Adipose tissue (tissue), 3 donors: Measurements from ENCODE around the gene PSMA8. TPM values are rescaled to one million over a fixed set of nuclear protein-coding genes. Genes with fewer than 3 reads are reported as not detected.
A peak's percentile ranks its signal among the peaks of the same experiment; 100 is the strongest.
"Not testable (repeated sequence)": the region's sequence is repeated elsewhere in the genome, so short reads cannot be mapped to it uniquely, and the experiment has no call there.

ENCODE experiments used
- H3K27ac ChIP-seq: one replicate; pipeline ENCODE4 v1.5.1; 2013; ENCODE audit warnings: low read depth, low read length
- WGBS, 3 donors: extraction: QIAGEN DNeasy Blood & Tissue Kit; methylation state at CpG; one replicate each; pipeline ENCODE4 v1.1.7; 2013; 5-methylcytosine and 5-hydroxymethylcytosine counted together
- polyA plus RNA-seq, 3 donors: library from polyadenylated mRNA; stranded (reverse); fragments of 200-250 nt; gene quantifications; one replicate each; pipeline ENCODE4 v1.2.3, GENCODE V29; 2013
- donor health status: healthy with polysubstance abuse.
- donor health status: Bipolar disorder and iron deficiency.
- donor health status: healthy.

The PSMA8 gene
- polyA plus RNA-seq, result under 1 TPM in 1 of 3 donors, not detected in 2; 0.10 TPM

DNA sequence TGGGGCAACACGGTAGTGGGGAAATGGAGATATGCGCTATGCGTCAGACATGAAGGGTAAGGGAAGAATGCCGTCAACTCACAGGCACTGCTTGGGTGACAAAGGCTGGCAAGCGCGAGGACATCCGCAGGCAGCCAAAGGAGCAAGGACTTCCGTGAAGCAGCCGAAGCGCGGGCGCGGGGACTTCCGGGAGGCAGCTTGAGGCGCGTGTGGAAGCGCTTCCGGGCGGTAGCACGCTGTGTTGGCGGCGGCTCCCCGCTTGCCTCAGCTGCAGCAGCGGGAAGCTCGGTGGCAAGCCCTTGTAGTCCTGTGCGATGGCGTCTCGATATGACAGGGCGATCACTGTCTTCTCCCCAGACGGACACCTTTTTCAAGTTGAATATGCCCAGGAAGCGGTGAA, at the start of gene PSMA8:
Gene PSMA8 (plus strand): TSS at position 218 of the 400 bp plus-strand sequence. CDS start 97 bp downstream, at position 315.
- no peak within 1 kb of the TSS for H3K27ac ChIP-seq
- 56 to 68% (median 62%) methylated on average over 30 to 31 of the region's 31 CpGs for WGBS, 3 donors

DNA sequence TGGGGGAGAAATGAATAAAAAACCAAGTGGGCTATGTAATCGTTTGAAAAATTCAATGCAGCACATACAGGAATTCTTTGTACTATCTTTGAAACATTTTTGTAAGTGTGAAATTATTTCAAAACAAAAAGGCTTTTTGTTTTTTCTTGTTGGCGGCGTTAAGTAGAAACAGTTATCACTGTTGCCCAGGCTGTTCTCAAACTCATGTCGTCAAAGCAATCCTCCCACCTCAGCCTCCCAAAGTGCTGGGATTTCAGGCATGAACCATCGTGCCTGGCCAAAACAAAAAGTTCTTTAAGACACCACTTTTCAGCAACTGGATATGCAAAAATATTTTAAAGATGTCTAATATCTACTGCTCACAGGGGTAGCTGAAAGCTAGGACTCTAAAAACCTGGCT, 48.6 kb upstream of the PSMA8 start:
- H3K27ac ChIP-seq, result no peak overlapping the region
- 88 to 93% (median 89%) methylated on average over 5 of the region's 5 CpGs for WGBS, 3 donors

DNA sequence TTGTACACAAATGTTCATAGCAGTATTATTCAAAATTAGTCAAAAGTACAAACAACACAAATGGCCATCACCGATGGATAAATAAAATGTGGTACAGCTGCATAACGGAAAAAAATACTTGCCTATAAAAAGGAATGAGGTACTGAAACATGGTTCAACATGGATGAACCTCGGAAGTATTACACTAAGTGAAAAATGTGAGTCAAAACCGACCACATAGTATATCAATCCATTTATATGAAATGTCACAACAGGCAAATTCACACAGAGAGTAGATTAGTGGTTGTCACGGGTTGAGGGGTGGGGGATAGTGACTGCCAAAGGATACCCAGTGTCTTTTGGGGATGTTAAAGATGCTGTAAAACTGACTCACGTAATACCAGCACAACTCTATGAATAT, 46.7 kb upstream of the PSMA8 start:
- WGBS, 3 donors, result 85 to 95% (median 94%) methylated on average over 6 of the region's 6 CpGs
- H3K27ac ChIP-seq, result no peak overlapping the region

DNA sequence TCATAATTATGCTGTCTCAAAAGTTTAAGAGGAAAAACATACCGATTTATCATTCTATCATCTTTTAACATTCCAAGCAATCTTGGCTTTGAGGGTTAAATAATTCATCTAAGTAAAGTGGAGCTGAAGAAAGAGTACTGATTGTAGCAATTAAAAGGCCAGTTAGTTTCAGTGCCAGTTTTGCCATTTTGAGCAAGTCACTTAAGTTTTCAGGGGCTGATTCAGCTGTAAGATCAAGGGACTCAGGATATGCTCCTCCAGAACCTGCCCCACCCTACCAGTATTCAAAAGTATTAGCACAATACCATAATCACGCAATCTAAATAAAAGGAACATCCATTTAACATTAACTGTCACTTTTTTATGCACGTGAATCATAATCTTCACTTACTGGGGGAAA, 45.2 kb upstream of the PSMA8 start:
- 34 to 39% (median 35%) methylated on average over 3 of the region's 3 CpGs for WGBS, 3 donors
- H3K27ac ChIP-seq, result no peak overlapping the region

DNA sequence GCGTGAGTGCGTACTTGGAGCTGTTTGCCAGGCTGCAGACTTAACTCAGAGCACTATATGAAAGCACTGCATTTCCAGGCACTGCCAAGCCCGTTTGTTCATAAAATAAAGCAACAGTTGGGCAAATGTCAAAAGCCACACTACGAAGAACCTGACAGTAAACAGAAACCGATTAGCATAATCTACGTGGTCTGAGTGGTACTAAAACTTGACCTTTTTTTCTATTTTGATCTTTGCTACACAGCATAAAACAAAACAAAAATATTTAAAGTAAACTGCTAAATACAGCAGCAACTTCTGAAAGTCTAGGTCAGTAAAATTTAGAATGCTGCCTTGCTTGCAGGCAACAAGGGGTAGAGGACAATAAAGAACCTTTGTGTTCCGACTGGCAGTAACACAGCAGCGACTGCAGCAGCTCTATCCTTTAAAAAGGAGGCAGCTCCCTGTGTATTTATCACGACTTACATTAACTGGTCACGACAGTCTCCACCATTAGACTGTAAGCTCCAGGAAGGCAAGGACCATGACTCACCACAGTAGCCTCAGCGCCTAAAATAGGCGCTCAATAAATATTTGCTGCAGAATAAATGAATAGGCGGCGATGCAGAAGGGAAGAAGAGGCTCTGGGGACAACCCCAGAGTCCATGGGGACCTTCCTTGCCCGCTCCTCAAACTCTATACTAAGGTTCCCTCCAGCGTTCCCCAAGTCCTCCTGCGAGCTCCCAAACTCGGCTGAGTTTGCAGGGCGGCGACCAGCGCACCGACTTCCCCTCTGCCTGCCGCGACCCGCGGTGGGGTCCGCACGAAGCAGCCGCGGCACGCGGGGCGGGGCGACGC, 44.2 kb upstream of the PSMA8 start:
- 1 to 2% (median 2%) methylated on average over 35 of the region's 35 CpGs for WGBS, 3 donors

DNA sequence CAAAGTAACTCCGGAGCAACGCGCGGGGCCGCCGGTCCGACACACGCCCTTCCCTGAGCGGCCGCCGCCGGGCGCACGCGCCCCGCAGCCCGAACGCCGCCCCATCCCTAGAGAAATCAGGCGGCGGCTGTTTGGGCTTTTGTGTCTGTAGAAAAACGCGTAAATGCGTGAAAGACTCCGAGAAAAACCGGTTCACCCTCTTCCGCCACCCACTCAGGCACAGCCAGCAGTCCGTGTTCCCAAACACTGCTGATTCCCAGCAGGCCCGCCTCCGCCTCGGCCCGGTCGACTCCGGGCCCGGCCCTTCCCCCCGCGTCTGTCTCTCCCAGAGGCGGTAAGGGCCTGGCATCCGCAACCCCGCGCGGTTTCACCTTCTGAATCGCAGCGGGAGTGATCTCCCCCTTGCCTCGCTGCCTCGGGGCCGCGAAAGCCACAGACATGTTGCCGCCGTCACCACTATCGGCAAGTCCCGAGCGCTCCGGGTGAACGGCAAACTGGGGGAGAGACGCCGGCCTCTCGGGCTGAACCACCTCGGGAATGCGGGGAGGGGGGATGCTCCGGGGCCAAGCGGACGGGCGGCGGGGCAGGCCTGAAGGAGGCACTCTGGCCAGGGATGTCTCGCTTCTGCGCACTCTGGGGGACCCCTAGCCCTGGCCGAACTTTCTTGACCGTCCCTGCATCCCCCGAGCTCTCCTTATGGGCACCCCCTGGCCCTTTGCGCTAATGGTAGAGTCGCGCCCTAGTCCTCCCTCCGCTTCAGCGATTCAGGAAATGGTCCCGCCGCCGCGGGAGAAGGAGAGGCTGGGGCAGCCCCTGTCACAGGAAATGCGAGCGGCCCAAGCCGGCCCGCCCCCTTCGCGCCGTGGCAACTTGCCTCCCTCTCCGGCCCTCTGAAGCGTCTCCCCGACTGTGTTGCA, 43.3 kb upstream of the PSMA8 start, which contains the start of gene SS18:
Gene SS18 (minus strand): TSS at position 484 of the 917 bp plus-strand sequence. CDS start 44 bp downstream, at position 440.
- 0 to 1% (median 0%) methylated on average over 81 to 89 of the region's 89 CpGs for WGBS, 3 donors
- peak within 1 kb of the TSS; percentile 89 for H3K27ac ChIP-seq

More for the DNA sequence above, 44.2 kb upstream of the PSMA8 start:
- H3K27ac ChIP-seq, result peak overlapping the region; percentile 89

DNA sequence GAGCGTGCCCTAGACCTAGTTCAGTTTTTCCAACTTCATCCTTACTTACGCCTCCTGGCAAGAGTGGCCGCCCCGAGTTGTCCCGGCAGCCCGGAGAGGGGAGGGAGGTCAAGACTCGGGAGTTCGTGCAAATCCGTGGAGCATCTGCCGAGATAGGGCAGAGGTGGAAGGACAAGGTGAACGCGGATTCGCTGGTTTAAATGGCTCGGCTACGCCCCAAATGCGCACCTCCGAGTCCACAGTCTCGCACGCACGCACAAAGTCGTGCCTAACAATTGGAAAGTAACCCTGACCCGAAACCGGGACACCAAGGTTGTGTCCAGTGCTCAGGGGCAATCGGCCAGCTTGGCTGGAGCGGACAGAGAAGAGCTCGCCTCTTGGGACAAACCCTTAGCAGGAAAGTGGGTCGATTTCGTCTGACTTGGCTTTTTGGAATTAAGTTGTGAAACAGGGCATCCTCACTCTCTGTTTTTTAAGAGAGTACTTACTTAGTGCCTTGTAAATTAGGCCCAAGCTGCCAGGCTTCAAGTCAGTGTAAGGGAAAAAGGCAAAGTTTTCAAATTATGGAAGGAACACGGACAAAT, 42.5 kb upstream of the PSMA8 start:
- WGBS, 3 donors, result 2 to 5% (median 5%) methylated on average over 29 of the region's 29 CpGs
- peak overlapping the region; percentile 76 for H3K27ac ChIP-seq

DNA sequence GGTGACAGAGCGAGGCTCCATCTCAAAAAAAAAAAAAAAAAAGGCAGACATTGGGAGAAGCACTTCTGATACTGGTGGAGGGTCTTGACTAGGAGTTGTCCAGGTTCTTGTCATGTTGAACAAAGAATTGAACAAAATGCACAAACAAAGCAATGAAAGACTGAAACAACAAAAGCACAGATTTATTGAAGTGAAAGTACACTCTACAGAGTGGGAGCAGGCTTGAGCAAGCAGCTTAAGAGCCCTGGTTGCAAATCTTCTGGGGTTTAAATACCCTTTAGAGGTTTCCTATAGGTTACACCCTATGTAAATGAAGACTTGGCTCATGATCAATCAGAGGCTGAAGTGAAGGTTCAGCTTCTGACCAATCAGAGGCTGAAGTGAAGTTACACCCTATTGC, 36.8 kb upstream of the PSMA8 start:
- 46 to 96% (median 90%) methylated on average over 1 of the region's 1 CpG for WGBS, 3 donors
- no peak overlapping the region for H3K27ac ChIP-seq

DNA sequence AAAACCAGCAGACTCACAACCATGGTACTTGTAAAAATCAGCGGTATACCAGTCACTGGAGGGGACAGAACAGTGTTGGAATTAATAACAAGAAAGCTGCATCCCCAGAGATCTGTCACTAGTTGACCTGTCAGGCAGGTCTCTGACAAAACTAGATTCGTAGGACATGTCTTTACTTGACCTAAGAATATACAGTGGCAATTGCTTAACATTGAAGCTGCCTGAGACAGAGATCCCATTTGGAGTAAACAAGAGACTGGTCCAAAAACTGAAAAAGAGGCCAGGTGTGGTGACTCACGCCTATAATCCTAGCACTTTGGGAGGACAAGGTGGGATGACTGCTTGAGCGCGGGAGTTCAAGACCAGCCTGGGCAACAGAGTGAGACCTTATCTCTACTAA, 36.1 kb upstream of the PSMA8 start:
- no peak overlapping the region for H3K27ac ChIP-seq
- WGBS, 3 donors, result 93 to 95% (median 93%) methylated on average over 5 of the region's 5 CpGs

DNA sequence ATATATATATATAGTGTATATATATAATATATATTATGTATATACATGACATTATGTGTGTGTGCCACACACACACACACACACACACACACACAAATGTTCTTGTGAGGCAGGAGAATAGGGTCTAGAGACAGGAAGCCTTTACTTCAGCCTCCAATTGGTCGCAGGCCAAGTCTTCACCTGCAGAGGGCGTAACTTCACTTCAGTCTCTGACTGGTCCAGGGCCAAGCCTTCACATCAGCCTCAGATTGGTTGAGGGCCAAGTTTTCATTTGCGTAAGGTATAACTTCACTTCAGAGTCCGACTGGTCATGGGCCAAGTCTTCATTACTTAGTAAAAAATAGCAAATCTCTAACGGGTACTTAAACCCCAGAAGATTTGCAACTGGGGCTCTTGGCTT, 30.1 kb upstream of the PSMA8 start:
- 33 to 76% (median 71%) methylated on average over 5 of the region's 5 CpGs for WGBS, 3 donors

DNA sequence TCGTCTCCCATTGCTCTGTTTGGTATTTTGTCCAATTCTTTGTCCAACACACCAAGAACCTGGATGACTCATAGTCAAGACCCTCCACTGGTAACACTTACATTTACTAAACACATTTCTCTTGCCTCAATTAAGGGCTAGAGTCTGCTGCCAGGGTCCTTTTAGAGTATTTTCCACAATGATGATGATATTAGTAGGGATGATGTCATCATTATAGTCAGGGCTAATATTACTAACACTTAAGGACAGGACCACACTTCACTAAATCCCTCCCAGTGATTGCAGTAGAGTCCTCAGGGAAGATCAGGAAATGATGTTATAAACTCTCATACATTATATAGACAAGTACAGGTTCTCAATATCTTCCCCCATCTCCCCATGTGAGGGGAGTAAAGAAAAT, 29.6 kb upstream of the PSMA8 start:
- H3K27ac ChIP-seq, result no peak overlapping the region
- 75 to 89% (median 83%) methylated on average over 1 of the region's 1 CpG for WGBS, 3 donors

More for the DNA sequence above, 30.1 kb upstream of the PSMA8 start:
- no peak overlapping the region for H3K27ac ChIP-seq

DNA sequence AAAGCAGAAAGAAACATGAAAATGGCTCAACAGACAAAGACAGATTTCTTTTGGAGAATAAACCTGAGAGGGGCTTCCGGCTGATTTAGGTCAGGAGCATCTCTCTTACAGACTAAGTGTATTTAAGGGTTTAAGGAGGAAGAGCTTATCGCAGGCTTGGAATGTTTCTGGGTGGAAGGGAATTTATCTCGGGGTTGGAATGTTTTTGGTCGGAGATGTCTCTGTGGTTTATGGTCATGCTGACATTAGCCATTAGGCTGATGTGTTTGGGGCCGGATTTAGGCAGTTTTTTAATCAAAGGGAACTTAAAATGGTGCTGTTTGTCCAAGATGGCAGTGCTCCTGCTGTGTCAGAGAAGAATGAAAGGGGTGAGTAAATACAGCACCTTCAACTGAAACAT, 14.4 kb upstream of the PSMA8 start:
- 79 to 86% (median 82%) methylated on average over 5 of the region's 5 CpGs for WGBS, 3 donors
- no peak overlapping the region for H3K27ac ChIP-seq

DNA sequence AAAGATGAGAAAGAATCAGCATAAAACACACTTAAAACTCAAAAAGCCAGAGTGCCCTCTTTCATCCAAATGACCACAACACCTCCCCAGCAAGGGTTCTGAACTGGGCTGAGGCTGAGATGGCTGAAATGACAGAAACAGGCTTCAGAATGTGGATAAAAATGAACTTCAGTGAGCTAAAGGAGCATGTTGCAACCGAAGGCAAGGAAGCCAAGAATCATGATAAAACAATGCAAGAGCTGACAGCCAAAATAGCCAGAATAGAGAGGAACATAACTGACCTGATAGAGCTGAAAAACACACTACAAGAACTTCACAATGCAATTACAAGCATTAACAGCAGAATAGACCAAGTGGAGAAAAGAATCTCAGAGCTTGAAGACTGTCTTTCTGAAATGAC, 12.2 kb upstream of the PSMA8 start:
- WGBS, 3 donors, result 58 to 68% (median 62%) methylated on average over 1 of the region's 1 CpG
- H3K27ac ChIP-seq, result no peak overlapping the region

DNA sequence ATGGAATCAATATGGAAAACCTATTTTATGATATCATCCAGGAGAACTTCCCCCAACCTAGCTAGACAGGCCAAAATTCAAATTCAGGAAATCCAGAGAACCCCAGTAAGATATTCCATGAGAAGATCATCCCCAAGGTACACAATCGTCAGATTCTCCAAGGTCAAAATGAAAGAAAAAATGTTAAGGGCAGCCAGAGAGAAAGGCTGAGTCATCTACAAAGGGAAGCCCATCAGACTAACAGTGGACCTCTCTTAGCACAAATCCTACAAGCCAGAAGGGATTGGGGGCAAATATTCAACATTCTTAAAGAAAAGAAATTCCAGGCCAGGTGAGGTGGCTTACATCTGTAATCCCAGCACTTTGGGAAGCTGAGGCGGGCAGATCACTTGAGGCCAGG, 11.7 kb upstream of the PSMA8 start:
- H3K27ac ChIP-seq, result not testable (repeated sequence)
- 73 to 89% (median 83%) methylated on average over 2 of the region's 2 CpGs for WGBS, 3 donors

DNA sequence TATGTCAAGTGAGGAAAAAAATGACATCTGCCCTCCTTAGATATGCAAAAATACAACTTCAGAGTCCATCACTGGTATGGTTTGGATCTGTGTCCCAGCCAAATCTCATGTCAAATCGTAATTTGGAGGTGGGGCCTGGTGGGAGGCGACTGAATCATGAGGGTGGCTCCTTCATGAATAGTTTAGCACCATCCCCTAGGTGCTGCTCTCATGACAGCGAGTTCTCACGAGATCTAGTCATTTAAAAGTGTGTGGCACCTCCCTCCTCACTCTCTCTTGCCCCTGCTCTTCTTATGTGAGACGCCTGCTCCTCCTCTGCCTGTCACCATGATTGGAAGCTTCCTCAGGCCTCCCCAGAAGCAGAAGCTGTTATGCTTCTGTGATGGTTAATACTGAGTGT, 5.9 kb upstream of the PSMA8 start:
- 66 to 79% (median 73%) methylated on average over 5 of the region's 5 CpGs for WGBS, 3 donors
- H3K27ac ChIP-seq, result no peak overlapping the region

DNA sequence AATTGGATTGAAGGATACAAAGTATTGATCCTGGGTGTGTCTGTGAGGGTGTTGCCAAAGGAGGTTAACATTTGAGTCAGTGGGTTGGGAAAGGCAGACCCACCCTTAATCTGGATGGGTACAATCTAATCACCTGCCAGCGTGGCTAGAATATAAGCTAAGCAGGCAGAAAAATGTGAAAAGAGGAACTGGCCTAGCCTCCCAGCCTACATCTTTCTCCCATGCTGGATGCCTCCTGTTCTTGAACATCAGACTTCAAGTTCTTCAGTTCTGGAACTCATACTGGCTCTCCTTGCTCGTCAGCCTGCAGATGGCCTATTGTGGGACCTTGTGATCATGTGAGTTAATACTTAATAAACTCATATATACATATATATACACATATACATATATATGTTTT, 5.5 kb upstream of the PSMA8 start:
- 68 to 84% (median 77%) methylated on average over 2 of the region's 2 CpGs for WGBS, 3 donors

DNA sequence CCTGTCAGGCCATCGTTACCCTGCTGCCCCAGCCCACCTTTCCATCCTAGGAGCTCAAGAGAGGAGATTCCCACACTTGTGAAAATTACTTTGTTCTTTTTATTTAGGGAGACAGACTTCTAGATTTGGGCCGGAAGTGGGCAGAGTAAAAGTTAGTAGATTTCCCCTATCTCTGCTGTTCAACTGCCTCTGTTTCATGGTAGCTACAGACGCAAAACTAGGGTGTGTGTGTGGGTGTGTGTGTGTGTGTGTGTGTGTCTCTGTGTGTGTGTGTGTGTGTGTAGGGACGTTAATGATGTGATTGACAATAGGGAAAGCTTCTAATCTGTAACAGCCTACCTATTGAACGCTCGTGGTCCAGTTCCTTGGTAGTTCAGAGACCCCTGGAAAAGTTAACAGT, 438 bp downstream of the PSMA8 start:
- no peak overlapping the region for H3K27ac ChIP-seq
- WGBS, 3 donors, result 85 to 89% (median 88%) methylated on average over 6 of the region's 6 CpGs

More for the DNA sequence above, 5.5 kb upstream of the PSMA8 start:
- H3K27ac ChIP-seq, result not testable (repeated sequence)

DNA sequence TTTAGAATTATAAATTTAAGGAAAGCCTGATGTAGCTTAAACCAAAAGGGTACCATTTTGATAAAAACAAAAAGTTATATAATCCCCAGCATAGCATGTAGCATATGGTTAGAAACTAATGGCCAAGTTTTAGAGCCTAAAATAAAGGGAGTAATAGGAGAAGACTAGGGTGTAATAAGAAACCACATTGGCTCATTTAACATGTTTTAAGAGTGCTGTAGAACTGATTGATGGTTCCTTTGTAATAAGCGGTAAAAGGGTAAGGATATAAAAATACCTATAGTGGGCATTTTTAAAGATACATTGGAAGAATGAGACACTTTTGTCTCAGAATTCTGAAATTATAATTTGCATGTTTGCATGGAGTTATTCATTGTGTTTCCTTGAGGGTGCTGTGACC, 1.9 kb downstream of the PSMA8 start:
- H3K27ac ChIP-seq, result no peak overlapping the region
- 93 to 94% (median 94%) methylated on average over 1 of the region's 1 CpG for WGBS, 3 donors

DNA sequence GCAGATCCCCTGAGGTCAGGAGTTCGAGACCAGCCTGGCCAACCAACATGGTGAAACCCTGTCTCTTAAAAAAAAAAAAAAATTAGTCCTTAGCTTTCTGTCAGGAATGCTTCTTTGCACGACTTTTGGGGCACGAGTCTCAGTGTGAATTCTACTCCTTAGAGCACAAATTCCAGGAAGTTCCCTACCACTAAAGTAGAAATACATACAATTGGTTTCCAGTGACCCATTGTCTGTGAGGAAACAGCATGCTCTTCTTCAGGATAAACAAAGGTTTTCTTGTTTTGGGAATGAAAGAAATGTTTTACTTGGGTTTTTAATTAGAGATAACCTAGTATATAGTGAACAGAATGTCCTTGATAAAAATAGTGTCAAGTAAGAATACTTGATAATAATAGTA, 23.7 kb downstream of the PSMA8 start:
- H3K27ac ChIP-seq, result no peak overlapping the region
- WGBS, 3 donors, result 51 to 74% (median 73%) methylated on average over 3 of the region's 3 CpGs
